Measurements from ENCODE around the gene TBC1D22A. TPM values are rescaled to one million over a fixed set of nuclear protein-coding genes. Genes with fewer than 3 reads are reported as not detected.
"Not testable (repeated sequence)": the region's sequence is repeated elsewhere in the genome, so short reads cannot be mapped to it uniquely, and the experiment has no call there.

Gene TBC1D22A
- total RNA-seq, 1 experiment from 2014 or later: 32.6 TPM

DNA sequence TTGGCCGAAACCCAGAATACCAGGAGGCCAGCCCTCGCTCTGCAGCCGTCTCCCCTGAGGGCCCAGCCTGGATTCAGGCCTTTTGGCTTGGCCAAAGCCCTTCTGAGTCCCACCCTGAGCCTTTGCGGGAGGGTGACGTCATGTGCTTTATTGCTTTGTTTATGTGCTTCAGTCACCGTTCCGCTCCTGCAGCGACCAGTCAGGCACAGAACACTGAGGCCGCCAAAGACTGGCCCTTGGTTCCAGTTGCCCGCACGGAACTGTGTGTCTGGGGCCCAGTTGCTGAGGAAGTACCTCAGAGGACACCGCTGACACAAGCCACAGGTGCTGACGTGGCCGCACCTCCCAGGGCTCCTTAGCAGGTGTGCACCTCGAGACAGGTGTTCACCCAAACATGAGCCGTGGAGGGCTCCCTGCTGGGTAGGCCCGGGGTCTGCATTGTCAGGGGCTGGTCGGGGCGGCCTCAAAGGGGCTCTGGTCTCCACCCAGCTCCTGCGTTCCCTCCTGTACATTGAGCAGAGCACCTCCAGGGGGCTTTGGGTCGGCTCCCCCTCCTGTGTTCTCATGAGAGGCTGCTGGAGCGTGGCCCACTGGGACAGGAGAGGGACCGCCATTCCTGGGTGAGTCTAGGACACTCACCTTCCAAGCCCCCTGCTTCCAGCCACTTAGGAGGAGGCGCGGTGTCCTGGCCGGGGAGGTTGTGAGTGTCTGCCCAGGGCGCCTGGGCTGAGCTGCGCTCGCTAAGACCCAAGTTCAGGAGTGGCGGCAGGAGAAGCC, 376.8 kb downstream of the TBC1D22A start:
- Histone ChIP-seq H3K36me3 (ENCODE audit: control insufficient read depth, insufficient read depth, low read length) (no peaks in the 10 kb centered on the region), H3K9me3 (no peaks in the 10 kb centered on the region), H3K4me3 (ENCODE audit: low read depth, low read length) (no peak overlapping the region), H3K4me1 (no peaks in the 10 kb centered on the region), H3K27me3 (replicated peaks; ENCODE audit: control insufficient read depth, insufficient read depth, low read length) (no peaks in the 10 kb centered on the region)
- DNase-seq: no peak
- TF ChIP-seq, protein P1, sequence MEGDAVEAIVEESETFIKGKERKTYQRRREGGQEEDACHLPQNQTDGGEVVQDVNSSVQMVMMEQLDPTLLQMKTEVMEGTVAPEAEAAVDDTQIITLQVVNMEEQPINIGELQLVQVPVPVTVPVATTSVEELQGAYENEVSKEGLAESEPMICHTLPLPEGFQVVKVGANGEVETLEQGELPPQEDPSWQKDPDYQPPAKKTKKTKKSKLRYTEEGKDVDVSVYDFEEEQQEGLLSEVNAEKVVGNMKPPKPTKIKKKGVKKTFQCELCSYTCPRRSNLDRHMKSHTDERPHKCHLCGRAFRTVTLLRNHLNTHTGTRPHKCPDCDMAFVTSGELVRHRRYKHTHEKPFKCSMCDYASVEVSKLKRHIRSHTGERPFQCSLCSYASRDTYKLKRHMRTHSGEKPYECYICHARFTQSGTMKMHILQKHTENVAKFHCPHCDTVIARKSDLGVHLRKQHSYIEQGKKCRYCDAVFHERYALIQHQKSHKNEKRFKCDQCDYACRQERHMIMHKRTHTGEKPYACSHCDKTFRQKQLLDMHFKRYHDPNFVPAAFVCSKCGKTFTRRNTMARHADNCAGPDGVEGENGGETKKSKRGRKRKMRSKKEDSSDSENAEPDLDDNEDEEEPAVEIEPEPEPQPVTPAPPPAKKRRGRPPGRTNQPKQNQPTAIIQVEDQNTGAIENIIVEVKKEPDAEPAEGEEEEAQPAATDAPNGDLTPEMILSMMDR (IDR thresholded peaks at IDR 0.05; ENCODE audit: insufficient read depth in 1 of 2, low read depth in 1 of 2, low read length in 1 of 2, severe bottlenecking in 1 of 2, unreplicated experiment in 1 of 2): no peak
- Mint-ChIP-seq H3K4me3 (ENCODE audit: unreplicated experiment) (no peak overlapping the region), H3K27me3 (ENCODE audit: insufficient read depth, unreplicated experiment) (no peaks in the 10 kb centered on the region), H3K4me1 (ENCODE audit: low read depth, unreplicated experiment) (peaks cover 6% of the 10 kb centered on the region), H3K27ac (ENCODE audit: unreplicated experiment) (no peak overlapping the region), H3K36me3 (ENCODE audit: insufficient read depth, unreplicated experiment) (no peaks in the 10 kb centered on the region), H3K9me3 (ENCODE audit: unreplicated experiment) (no peaks in the 10 kb centered on the region)
- ChIA-PET CTCF (interaction anchor here (0.8 kb wide), 1 partner anchor 576 kb away, joined by 5 read pairs; no protein-coding TSS in a partner anchor), POLR2A (no interaction called here)
- intact Hi-C loops (cut with micrococcal nuclease; ENCODE audit: unreplicated experiment): no loop called here
- BruUV-seq (replicated peaks): no TSS peak

DNA sequence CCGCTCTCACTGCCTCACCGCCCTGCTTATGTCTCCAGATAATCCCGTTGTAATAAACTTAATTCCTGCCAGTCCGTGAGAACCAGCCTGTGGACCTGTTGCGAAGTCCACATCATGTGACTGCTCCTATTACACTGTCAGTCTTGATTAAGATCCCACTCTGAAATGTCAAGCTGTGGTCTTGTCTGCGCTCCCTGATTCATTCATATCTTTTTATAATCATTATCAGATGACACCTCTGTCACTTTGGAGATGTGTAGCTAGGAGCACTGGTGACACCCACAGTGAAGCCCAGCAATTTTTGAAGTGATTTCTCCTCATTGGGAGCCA, 377.3 kb downstream of the TBC1D22A start:
- no peak overlapping the region for H3K27ac Mint-ChIP-seq (ENCODE audit: unreplicated experiment)
- no peaks in the 10 kb centered on the region for H3K27me3 ChIP-seq (replicated peaks; ENCODE audit: control insufficient read depth, insufficient read depth, low read length)
- no TSS peak for BruUV-seq (replicated peaks)
- no peaks in the 10 kb centered on the region for H3K9me3 Mint-ChIP-seq (ENCODE audit: unreplicated experiment)
- no peaks in the 10 kb centered on the region for H3K4me1 ChIP-seq
- peaks cover 6% of the 10 kb centered on the region for H3K4me1 Mint-ChIP-seq (ENCODE audit: low read depth, unreplicated experiment)
- H3K36me3 ChIP-seq (ENCODE audit: control insufficient read depth, insufficient read depth, low read length): no peaks in the 10 kb centered on the region
- TF ChIP-seq, protein P1 (IDR thresholded peaks at IDR 0.05; ENCODE audit: insufficient read depth in 1 of 2, low read depth in 1 of 2, low read length in 1 of 2, severe bottlenecking in 1 of 2, unreplicated experiment in 1 of 2): no peak
- no peak overlapping the region for H3K4me3 ChIP-seq (ENCODE audit: low read depth, low read length)
- DNase-seq: no peak
- intact Hi-C loops (cut with micrococcal nuclease; ENCODE audit: unreplicated experiment): no loop called here
- H3K9me3 ChIP-seq: no peaks in the 10 kb centered on the region
- H3K36me3 Mint-ChIP-seq (ENCODE audit: insufficient read depth, unreplicated experiment): no peaks in the 10 kb centered on the region
- ChIA-PET CTCF (interaction anchor here (0.8 kb wide), 1 partner anchor 576 kb away, joined by 5 read pairs; no protein-coding TSS in a partner anchor), POLR2A (no interaction called here)
- H3K4me3 Mint-ChIP-seq (ENCODE audit: unreplicated experiment): no peak overlapping the region
- no peaks in the 10 kb centered on the region for H3K27me3 Mint-ChIP-seq (ENCODE audit: insufficient read depth, unreplicated experiment)

DNA sequence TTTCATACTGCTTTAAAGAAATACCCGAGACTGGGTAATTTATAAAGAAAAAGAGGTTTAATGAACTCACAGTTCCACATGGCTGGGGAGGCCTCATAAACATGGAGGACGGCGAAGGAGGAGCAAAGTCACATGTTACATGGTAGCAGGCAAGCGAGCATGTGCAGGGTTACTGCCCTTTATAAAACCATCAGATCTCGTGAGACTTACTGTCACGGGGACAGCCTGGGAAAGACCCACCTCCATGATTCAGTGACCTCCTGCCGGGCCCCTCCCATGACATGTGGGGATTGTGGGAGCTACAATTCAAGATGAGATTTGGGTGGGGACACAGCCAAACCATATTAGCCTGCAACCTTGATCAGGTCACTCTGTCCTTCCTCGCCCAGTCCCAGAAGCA, 378.5 kb downstream of the TBC1D22A start:
- H3K27me3 Mint-ChIP-seq (ENCODE audit: insufficient read depth, unreplicated experiment); H3K4me3 ChIP-seq (ENCODE audit: low read depth, low read length); H3K9me3 ChIP-seq; H3K4me1 Mint-ChIP-seq (ENCODE audit: low read depth, unreplicated experiment); DNase-seq; H3K27me3 ChIP-seq (replicated peaks; ENCODE audit: control insufficient read depth, insufficient read depth, low read length); intact Hi-C loops (cut with micrococcal nuclease; ENCODE audit: unreplicated experiment); H3K4me3 Mint-ChIP-seq (ENCODE audit: unreplicated experiment); H3K36me3 ChIP-seq (ENCODE audit: control insufficient read depth, insufficient read depth, low read length); H3K4me1 ChIP-seq; BruUV-seq (replicated peaks); POLR2A ChIA-PET; CTCF ChIA-PET; H3K36me3 Mint-ChIP-seq (ENCODE audit: insufficient read depth, unreplicated experiment); H3K27ac Mint-ChIP-seq (ENCODE audit: unreplicated experiment); H3K9me3 Mint-ChIP-seq (ENCODE audit: unreplicated experiment): not testable (repeated sequence)
